GM18507 (cell line): ENCODE data around the gene KDM8.

Experiments
- DNase-seq: peaks from one replicate; pipeline ENCODE4 v3.0.0; 2011; ENCODE audit warnings: low read depth; ENCODE audit not compliant: insufficient read length; ENCODE audit errors: extremely low spot score
- FAIRE-seq: peaks from 2 replicates; lab custom pipeline; 2011; peaks lifted over from hg19 to GRCh38; lab: Jason Lieb, UNC

Gene KDM8

GRCh38 chr16:27209591-27209990, 6.3 kb downstream of the KDM8 start:
- FAIRE-seq: no peak

GRCh38 chr16:27210174-27210573, 6.8 kb downstream of the KDM8 start:
- no peak for DNase-seq
- no peak for FAIRE-seq

More at GRCh38 chr16:27209591-27209990, 6.3 kb downstream of the KDM8 start:
- DNase-seq: no peak

GRCh38 chr16:27211026-27211425, 7.7 kb downstream of the KDM8 start:
- FAIRE-seq (no peak), DNase-seq (no peak)

GRCh38 chr16:27214084-27214961, 11.0 kb downstream of the KDM8 start:
- FAIRE-seq: no peak
- DNase-seq: no peak

- no peak for FAIRE-seq
- DNase-seq: no peak
Observed at GRCh38 chr16:27215660-27216059, 12.3 kb downstream of the KDM8 start.

- no peak for FAIRE-seq
- DNase-seq: no peak
Observed at GRCh38 chr16:27216297-27216885, 13.1 kb downstream of the KDM8 start.

- DNase-seq (no peak), FAIRE-seq (no peak)
Observed at GRCh38 chr16:27217256-27217655, 13.9 kb downstream of the KDM8 start.

GRCh38 chr16:27218756-27219155, 15.4 kb downstream of the KDM8 start:
- no peak for FAIRE-seq

GRCh38 chr16:27219161-27219560, 15.8 kb downstream of the KDM8 start:
- FAIRE-seq (no peak), DNase-seq (no peak)

More at GRCh38 chr16:27218756-27219155, 15.4 kb downstream of the KDM8 start:
- DNase-seq: no peak

GRCh38 chr16:27220120-27220519, 16.8 kb downstream of the KDM8 start:
- no peak for FAIRE-seq
- no peak for DNase-seq

- FAIRE-seq: no peak
- no peak for DNase-seq
Observed at GRCh38 chr16:27220527-27220926, 17.2 kb downstream of the KDM8 start.

- FAIRE-seq (no peak), DNase-seq (no peak)
Observed at GRCh38 chr16:27220991-27221390, 17.7 kb downstream of the KDM8 start.

GRCh38 chr16:27221576-27222248, 18.4 kb downstream of the KDM8 start:
- DNase-seq: no peak
- no peak for FAIRE-seq

- DNase-seq (no peak), FAIRE-seq (no peak)
Observed at GRCh38 chr16:27222249-27223225, 19.2 kb downstream of the KDM8 start.

- DNase-seq (no peak), FAIRE-seq (no peak)
Observed at GRCh38 chr16:27223226-27223610, 19.9 kb downstream of the KDM8 start.

- no peak for DNase-seq
- no peak for FAIRE-seq
Observed at GRCh38 chr16:27223701-27224100, 20.4 kb downstream of the KDM8 start.

- no peak for FAIRE-seq
- no peak for DNase-seq
Observed at GRCh38 chr16:27224271-27224737, 21.0 kb downstream of the KDM8 start.

- FAIRE-seq: no peak
- no peak for DNase-seq
Observed at GRCh38 chr16:27224741-27225300, 21.5 kb downstream of the KDM8 start.
